SK-N-SH (cell line): ENCODE measurements around the gene TRAPPC2B.

Source experiments
- POLR2AphosphoS5 ChIP-seq: IDR thresholded peaks from 2 replicates; pipeline ENCODE4 v1.6.1; 2012; ENCODE audit warnings: low read depth, low read length
- YY1 ChIP-seq: IDR thresholded peaks from 2 replicates; pipeline ENCODE4 v1.4.0; 2012; ENCODE audit warnings: low read depth, mild to moderate bottlenecking
- TF ChIP-seq, protein P1 (sequence below): fragments of 200-600 bp; sonication (generic); IDR thresholded peaks from 2 replicates; pipeline ENCODE4 v1.6.1; 2017; ENCODE audit warnings: antibody characterized with exemption, mild to moderate bottlenecking, moderate library complexity

DNA sequence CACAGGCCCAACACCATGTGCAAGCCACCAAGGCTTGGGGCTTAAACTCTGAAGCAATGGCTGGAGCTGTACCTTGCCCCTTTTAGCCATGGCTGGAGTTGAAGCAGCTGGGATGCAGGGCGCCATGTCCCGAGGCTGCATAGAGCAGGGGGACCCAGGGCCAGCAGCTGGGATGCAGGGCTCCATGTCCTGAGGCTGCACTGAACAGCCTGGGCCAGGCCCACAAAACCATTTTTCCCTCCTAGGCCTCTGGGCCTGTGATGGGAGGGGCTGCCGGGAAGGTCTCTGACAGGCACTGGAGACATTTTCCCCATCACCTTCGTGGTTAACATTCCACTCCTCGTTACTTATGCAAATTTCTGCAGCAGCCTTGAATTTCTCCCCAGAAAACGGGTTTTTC, 10.8 kb downstream of the TRAPPC2B start:
- TF ChIP-seq, protein P1, sequence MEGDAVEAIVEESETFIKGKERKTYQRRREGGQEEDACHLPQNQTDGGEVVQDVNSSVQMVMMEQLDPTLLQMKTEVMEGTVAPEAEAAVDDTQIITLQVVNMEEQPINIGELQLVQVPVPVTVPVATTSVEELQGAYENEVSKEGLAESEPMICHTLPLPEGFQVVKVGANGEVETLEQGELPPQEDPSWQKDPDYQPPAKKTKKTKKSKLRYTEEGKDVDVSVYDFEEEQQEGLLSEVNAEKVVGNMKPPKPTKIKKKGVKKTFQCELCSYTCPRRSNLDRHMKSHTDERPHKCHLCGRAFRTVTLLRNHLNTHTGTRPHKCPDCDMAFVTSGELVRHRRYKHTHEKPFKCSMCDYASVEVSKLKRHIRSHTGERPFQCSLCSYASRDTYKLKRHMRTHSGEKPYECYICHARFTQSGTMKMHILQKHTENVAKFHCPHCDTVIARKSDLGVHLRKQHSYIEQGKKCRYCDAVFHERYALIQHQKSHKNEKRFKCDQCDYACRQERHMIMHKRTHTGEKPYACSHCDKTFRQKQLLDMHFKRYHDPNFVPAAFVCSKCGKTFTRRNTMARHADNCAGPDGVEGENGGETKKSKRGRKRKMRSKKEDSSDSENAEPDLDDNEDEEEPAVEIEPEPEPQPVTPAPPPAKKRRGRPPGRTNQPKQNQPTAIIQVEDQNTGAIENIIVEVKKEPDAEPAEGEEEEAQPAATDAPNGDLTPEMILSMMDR = no peak
- TF ChIP-seq POLR2AphosphoS5 = no peak
- no peak for TF ChIP-seq YY1
